ENCODE results near the gene GPR183. TPM values are rescaled to one million over a fixed set of nuclear protein-coding genes. Genes with fewer than 3 reads are reported as not detected.

The GPR183 gene
- total RNA-seq, 1 experiment from 2014 or later = 0.30 TPM

GRCh38 chr13:99345345-99345744 lies 38.1 kb upstream of the GPR183 start:
- intact Hi-C loops (cut with micrococcal nuclease) = no loop called here
- Histone ChIP-seq H3K4me1 (ENCODE audit: control insufficient read depth in 1 of 2, insufficient read depth in 2 of 2, low read length in 2 of 2) (no peaks in the 10 kb centered on the region), H3K9ac (ENCODE audit: low read length) (no peak overlapping the region), H3K36me3 (ENCODE audit: control insufficient read depth in 1 of 2, insufficient read depth in 2 of 2, low read length in 2 of 2) (peaks cover 6 to 8% of the 10 kb centered on the region in 2 experiments; a peak in 3 of 4 replicates), H3K4me2 (ENCODE audit: low read length) (no peak overlapping the region), H3K79me2 (ENCODE audit: insufficient read depth, low read length) (no peaks in the 10 kb centered on the region), H2AFZ (ENCODE audit: low read depth, low read length, poor library complexity, severe bottlenecking) (no peak overlapping the region), H3K9me2 (ENCODE audit: insufficient read depth) (no peaks in the 10 kb centered on the region), H3K27ac (ENCODE audit: low read depth, low read length) (no peak overlapping the region), H3K27me3 (ENCODE audit: insufficient read depth, low read length) (no peaks in the 10 kb centered on the region), H3K4me3 (replicated peaks in 1 of 2; ENCODE audit: low read depth in 1 of 2, low read length in 2 of 2) (no peak overlapping the region), H3K9me3 (ENCODE audit: control insufficient read depth in 1 of 2, insufficient read depth in 1 of 2, low read depth in 1 of 2, low read length in 2 of 2) (no peaks in the 10 kb centered on the region), H4K20me1 (ENCODE audit: insufficient read depth) (no peaks in the 10 kb centered on the region)
- ATAC-seq = no peak
- POLR2A ChIA-PET = interaction anchor here (0.9 kb wide), 1 partner anchor 31 kb away, joined by 3 read pairs; no protein-coding TSS in a partner anchor
- RAD21 ChIA-PET (ENCODE audit: low non-redundant PET in 1 of 2, low total read pairs in 2 of 2, uncharacterized antibody in 2 of 2, unreplicated experiment in 2 of 2) = no interaction called here
- DNase-seq (ENCODE audit: low read depth, low spot score) = no peak
- TF ChIP-seq REST (IDR thresholded peaks at IDR 0.05; ENCODE audit: low read depth) (no peak), ZNF274 (IDR thresholded peaks at IDR 0.05; ENCODE audit: low read depth, low read length) (no peak), MAX (IDR thresholded peaks at IDR 0.05) (no peak)
- BruUV-seq (replicated peaks) = no TSS peak
- CTCF ChIA-PET = no interaction called here

GRCh38 chr13:99344610-99345208 lies 37.5 kb upstream of the GPR183 start:
- ATAC-seq = no peak
- POLR2A ChIA-PET = interaction anchor here (0.9 kb wide), 1 partner anchor 30 kb away, joined by 3 read pairs; no protein-coding TSS in a partner anchor
- no peak for TF ChIP-seq TCF7L2 (IDR thresholded peaks at IDR 0.05; ENCODE audit: borderline replicate concordance, extremely low read depth, insufficient read depth, insufficient read length)
- TF ChIP-seq CTCF (IDR thresholded peaks at IDR 0.05 in 2 of 3, conservative IDR thresholded peaks at IDR 0.05 in 1 of 3; ENCODE audit: borderline replicate concordance in 1 of 3, insufficient read depth in 1 of 3, low read depth in 2 of 3, low read length in 2 of 3) = no peak
- no peak for TF ChIP-seq ZFX (IDR thresholded peaks at IDR 0.05)
- no peak for TF ChIP-seq POLR2AphosphoS5 (IDR thresholded peaks at IDR 0.05; ENCODE audit: low read depth, low read length)
- TF ChIP-seq JUND (IDR thresholded peaks at IDR 0.05) = no peak
- no peak for TF ChIP-seq SP1 (IDR thresholded peaks at IDR 0.05; ENCODE audit: low read depth)
- no peak for TF ChIP-seq SRF (IDR thresholded peaks at IDR 0.05; ENCODE audit: low read depth)
- TF ChIP-seq ZNF274 (IDR thresholded peaks at IDR 0.05; ENCODE audit: low read depth, low read length) = no peak
- TF ChIP-seq RAD21 (IDR thresholded peaks at IDR 0.05; ENCODE audit: low read depth) = no peak
- no peak for TF ChIP-seq SIN3A (IDR thresholded peaks at IDR 0.05; ENCODE audit: low read depth)
- no peak for TF ChIP-seq MAX (IDR thresholded peaks at IDR 0.05)
- TF ChIP-seq ATF3 (IDR thresholded peaks at IDR 0.05) = no peak
- no peak for TF ChIP-seq POLR2A (IDR thresholded peaks at IDR 0.05; ENCODE audit: borderline replicate concordance, extremely low read depth, insufficient read depth, insufficient read length)
- no peak for TF ChIP-seq ELF1 (IDR thresholded peaks at IDR 0.05; ENCODE audit: borderline replicate concordance, low read depth)

More at GRCh38 chr13:99344610-99345208, 37.5 kb upstream of the GPR183 start:
- H4K20me1 ChIP-seq (ENCODE audit: insufficient read depth) = no peaks in the 10 kb centered on the region
- H2AFZ ChIP-seq (ENCODE audit: low read depth, low read length, poor library complexity, severe bottlenecking) = no peak overlapping the region
- DNase-seq (ENCODE audit: low read depth, low spot score) = no peak
- no TSS peak for BruUV-seq (replicated peaks)
- intact Hi-C loops (cut with micrococcal nuclease) = no loop called here
- H3K4me2 ChIP-seq (ENCODE audit: low read length) = no peak overlapping the region
- H3K9ac ChIP-seq (ENCODE audit: low read length) = no peak overlapping the region
- H3K79me2 ChIP-seq (ENCODE audit: insufficient read depth, low read length) = no peaks in the 10 kb centered on the region
- no peak overlapping the region for H3K27ac ChIP-seq (ENCODE audit: low read depth, low read length)
- no peaks in the 10 kb centered on the region for H3K9me2 ChIP-seq (ENCODE audit: insufficient read depth)
- no peaks in the 10 kb centered on the region for H3K9me3 ChIP-seq (ENCODE audit: control insufficient read depth in 1 of 2, insufficient read depth in 1 of 2, low read depth in 1 of 2, low read length in 2 of 2)
- H3K36me3 ChIP-seq (ENCODE audit: control insufficient read depth in 1 of 2, insufficient read depth in 2 of 2, low read length in 2 of 2) = peaks cover 6 to 8% of the 10 kb centered on the region in 2 experiments; a peak in 3 of 4 replicates
- H3K27me3 ChIP-seq (ENCODE audit: insufficient read depth, low read length) = no peaks in the 10 kb centered on the region
- H3K4me1 ChIP-seq (ENCODE audit: control insufficient read depth in 1 of 2, insufficient read depth in 2 of 2, low read length in 2 of 2) = no peaks in the 10 kb centered on the region
- RAD21 ChIA-PET (ENCODE audit: low non-redundant PET in 1 of 2, low total read pairs in 2 of 2, uncharacterized antibody in 2 of 2, unreplicated experiment in 2 of 2) = no interaction called here
- CTCF ChIA-PET = no interaction called here
- H3K4me3 ChIP-seq (replicated peaks in 1 of 2; ENCODE audit: low read depth in 1 of 2, low read length in 2 of 2) = no peak overlapping the region

Data from HCT116 (cell line).